ENCODE data around the gene SAP30BP.

GRCh38 chr17:75755990-75756389 lies 88.9 kb downstream of the SAP30BP start:
- TF ChIP-seq, protein P1, sequence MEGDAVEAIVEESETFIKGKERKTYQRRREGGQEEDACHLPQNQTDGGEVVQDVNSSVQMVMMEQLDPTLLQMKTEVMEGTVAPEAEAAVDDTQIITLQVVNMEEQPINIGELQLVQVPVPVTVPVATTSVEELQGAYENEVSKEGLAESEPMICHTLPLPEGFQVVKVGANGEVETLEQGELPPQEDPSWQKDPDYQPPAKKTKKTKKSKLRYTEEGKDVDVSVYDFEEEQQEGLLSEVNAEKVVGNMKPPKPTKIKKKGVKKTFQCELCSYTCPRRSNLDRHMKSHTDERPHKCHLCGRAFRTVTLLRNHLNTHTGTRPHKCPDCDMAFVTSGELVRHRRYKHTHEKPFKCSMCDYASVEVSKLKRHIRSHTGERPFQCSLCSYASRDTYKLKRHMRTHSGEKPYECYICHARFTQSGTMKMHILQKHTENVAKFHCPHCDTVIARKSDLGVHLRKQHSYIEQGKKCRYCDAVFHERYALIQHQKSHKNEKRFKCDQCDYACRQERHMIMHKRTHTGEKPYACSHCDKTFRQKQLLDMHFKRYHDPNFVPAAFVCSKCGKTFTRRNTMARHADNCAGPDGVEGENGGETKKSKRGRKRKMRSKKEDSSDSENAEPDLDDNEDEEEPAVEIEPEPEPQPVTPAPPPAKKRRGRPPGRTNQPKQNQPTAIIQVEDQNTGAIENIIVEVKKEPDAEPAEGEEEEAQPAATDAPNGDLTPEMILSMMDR (IDR thresholded peaks at IDR 0.05), result no peak
- TF ChIP-seq EP300 (IDR thresholded peaks at IDR 0.05), result no peak
- no peak for TF ChIP-seq POLR2A (IDR thresholded peaks at IDR 0.05; ENCODE audit: low read depth)
